ENCODE data around the gene AGBL2.
"Not testable (repeated sequence)": the region's sequence is repeated elsewhere in the genome, so short reads cannot be mapped to it uniquely, and the experiment has no call there.

Gene AGBL2

DNA sequence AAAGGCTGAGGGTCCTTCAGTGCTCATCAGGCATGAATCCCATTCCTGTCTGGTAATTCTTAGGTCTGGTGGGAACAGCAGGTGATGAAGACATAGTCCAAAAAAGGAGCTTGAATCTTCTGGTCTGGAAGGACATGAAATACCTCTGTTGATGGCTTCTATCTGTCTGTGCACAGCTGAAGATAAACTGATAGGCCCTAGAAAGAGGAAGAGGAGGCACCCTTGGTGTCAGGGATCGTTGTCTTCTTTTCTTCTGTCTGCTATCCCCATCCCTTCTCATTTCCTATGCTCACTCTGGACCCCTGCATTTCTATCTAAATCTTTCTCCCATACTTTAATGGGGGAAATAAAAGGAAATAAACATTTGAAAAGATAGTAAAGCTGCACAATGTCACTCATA is 9.4 kb downstream of the AGBL2 start:
- Histone ChIP-seq H3K9ac (ENCODE audit: low read length in 5 of 5) (no peak overlapping the region), H3K27me3 (ENCODE audit: control insufficient read depth in 5 of 5, insufficient read depth in 4 of 5, low read length in 5 of 5) (no peaks in the 10 kb centered on the region), H3K4me1 (ENCODE audit: control insufficient read depth in 5 of 5, insufficient read depth in 5 of 5, low read length in 5 of 5) (no peaks in the 10 kb centered on the region), H3K36me3 (ENCODE audit: control insufficient read depth in 5 of 5, insufficient read depth in 5 of 5, low read length in 5 of 5) (no peaks in the 10 kb centered on the region), H3K9me3 (ENCODE audit: control insufficient read depth in 5 of 5, low read length in 5 of 5) (no peaks in the 10 kb centered on the region), H3K27ac (ENCODE audit: low read depth, low read length) (no peak overlapping the region), H3K4me3 (ENCODE audit: low read depth in 1 of 5, low read length in 5 of 5) (no peak overlapping the region)

DNA sequence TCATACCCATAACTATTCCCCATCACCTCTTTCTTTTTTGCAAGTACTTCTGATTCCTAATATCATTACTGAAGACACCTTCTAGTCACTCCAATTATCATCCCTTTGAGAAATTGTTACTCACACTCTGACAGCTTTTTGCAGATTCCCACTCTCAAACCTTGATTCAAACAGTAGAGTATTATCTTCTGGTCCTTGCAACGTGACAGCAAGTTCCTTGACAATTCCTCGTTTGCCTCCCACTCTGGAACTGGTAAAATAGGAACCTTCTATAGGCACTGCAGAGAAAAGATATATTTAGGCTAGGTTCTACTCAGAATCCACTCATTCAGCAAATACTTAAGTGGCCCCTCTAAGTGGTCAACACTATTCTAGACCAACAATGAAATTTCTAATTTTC is 23.2 kb downstream of the AGBL2 start:
- Histone ChIP-seq H3K9me3 (ENCODE audit: control insufficient read depth in 5 of 5, low read length in 5 of 5) (no peaks in the 10 kb centered on the region), H3K4me1 (ENCODE audit: control insufficient read depth in 5 of 5, insufficient read depth in 5 of 5, low read length in 5 of 5) (no peaks in the 10 kb centered on the region), H3K4me3 (ENCODE audit: low read depth in 1 of 5, low read length in 5 of 5) (no peak overlapping the region), H3K36me3 (ENCODE audit: control insufficient read depth in 5 of 5, insufficient read depth in 5 of 5, low read length in 5 of 5) (no peaks in the 10 kb centered on the region), H3K27ac (ENCODE audit: low read depth, low read length) (no peak overlapping the region), H3K27me3 (ENCODE audit: control insufficient read depth in 5 of 5, insufficient read depth in 4 of 5, low read length in 5 of 5) (no peaks in the 10 kb centered on the region), H3K9ac (ENCODE audit: low read length in 5 of 5) (no peak overlapping the region)

DNA sequence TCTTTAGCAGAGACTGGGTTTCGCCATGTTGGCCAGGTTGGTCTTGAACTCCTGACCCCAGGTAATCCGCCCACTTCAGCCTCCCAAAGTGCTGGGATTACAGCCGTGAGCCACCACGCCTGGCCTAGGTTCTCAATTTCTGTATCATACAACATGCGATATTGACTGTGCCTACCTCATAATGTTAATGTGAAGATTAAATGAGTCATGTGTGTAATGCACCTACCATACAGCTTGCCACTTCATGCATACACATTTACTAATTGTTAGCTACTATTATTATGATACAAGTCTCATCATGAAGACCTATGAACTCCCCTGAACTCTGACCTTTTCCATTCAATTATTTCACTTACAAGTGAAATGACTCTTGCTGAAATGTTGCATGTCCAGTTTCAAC is 25.7 kb downstream of the AGBL2 start:
- no peak overlapping the region for H3K27ac ChIP-seq (ENCODE audit: low read depth, low read length)
- H3K36me3 ChIP-seq (ENCODE audit: control insufficient read depth in 5 of 5, insufficient read depth in 5 of 5, low read length in 5 of 5), result no peaks in the 10 kb centered on the region
- H3K9me3 ChIP-seq (ENCODE audit: control insufficient read depth in 5 of 5, low read length in 5 of 5), result no peaks in the 10 kb centered on the region
- no peaks in the 10 kb centered on the region for H3K27me3 ChIP-seq (ENCODE audit: control insufficient read depth in 5 of 5, insufficient read depth in 4 of 5, low read length in 5 of 5)
- no peaks in the 10 kb centered on the region for H3K4me1 ChIP-seq (ENCODE audit: control insufficient read depth in 5 of 5, insufficient read depth in 5 of 5, low read length in 5 of 5)
- H3K9ac ChIP-seq (ENCODE audit: low read length in 5 of 5), result no peak overlapping the region
- H3K4me3 ChIP-seq (ENCODE audit: low read depth in 1 of 5, low read length in 5 of 5), result no peak overlapping the region

DNA sequence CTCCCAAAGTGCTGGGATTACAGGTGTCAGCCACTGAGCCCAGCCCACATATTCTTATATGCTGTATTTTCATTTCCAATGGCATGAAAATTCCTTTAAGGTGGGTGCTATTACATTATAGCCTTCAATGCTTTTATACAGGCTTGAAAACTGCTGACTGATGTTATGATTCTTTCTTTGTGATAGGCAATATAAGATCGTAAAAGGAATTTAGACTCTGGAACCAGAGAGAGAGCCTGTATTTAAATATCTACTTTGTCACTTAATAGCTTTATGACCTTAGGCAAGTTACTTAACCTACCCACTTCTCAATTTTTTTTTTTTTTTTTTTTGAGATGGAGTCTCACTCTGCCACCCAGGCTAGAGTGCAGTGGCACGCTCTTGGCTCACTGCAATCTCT is 26.2 kb downstream of the AGBL2 start:
- Histone ChIP-seq H3K9ac (ENCODE audit: low read length in 5 of 5) (no peak overlapping the region), H3K27ac (ENCODE audit: low read depth, low read length) (no peak overlapping the region), H3K9me3 (ENCODE audit: control insufficient read depth in 5 of 5, low read length in 5 of 5) (no peaks in the 10 kb centered on the region), H3K36me3 (ENCODE audit: control insufficient read depth in 5 of 5, insufficient read depth in 5 of 5, low read length in 5 of 5) (no peaks in the 10 kb centered on the region), H3K27me3 (ENCODE audit: control insufficient read depth in 5 of 5, insufficient read depth in 4 of 5, low read length in 5 of 5) (no peaks in the 10 kb centered on the region), H3K4me3 (ENCODE audit: low read depth in 1 of 5, low read length in 5 of 5) (no peak overlapping the region), H3K4me1 (ENCODE audit: control insufficient read depth in 5 of 5, insufficient read depth in 5 of 5, low read length in 5 of 5) (no peaks in the 10 kb centered on the region)

DNA sequence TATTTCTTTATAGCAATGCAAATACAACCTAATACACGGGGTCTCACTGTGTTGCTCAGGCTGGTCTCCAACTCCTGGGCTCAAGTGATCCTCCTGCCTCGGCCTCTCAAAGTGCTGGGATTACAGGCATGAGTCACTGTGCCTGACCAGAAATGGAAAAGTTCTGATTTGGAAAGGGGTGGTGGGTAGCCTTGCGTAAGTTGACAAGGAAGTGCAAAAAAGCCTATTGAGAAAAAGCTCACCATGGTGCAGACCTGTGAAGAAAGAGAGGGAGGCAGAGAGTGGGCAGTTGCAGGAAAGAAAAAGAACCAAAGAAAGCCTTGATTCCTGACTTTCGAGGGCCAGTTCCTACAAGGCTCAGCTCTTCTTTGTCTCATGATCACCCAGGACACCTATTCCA is 27.1 kb downstream of the AGBL2 start:
- Histone ChIP-seq H3K4me3 (ENCODE audit: low read depth in 1 of 5, low read length in 5 of 5) (no peak overlapping the region), H3K27ac (ENCODE audit: low read depth, low read length) (no peak overlapping the region)

DNA sequence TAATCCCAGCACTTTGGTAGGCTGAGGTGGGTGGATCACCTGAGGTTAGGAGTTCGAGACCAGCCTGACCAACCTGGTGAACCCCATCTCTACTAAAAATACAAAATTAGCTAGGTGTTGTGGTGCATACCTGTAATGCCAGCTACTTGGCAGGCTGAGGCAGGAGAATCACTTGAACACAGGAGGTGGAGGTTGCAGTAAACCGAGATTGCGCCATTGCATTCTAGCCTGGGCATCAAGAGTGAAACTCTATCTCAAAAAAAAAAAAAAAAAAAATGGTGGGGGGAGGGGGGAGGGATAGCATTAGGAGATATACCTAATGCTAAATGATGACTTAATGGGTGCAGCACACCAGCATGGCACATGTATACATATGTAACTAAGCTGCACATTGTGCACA is 28.5 kb downstream of the AGBL2 start:
- not testable (repeated sequence) for H3K9ac ChIP-seq (ENCODE audit: low read length in 5 of 5); H3K9me3 ChIP-seq (ENCODE audit: control insufficient read depth in 5 of 5, low read length in 5 of 5); H3K27me3 ChIP-seq (ENCODE audit: control insufficient read depth in 5 of 5, insufficient read depth in 4 of 5, low read length in 5 of 5); H3K27ac ChIP-seq (ENCODE audit: low read depth, low read length); H3K36me3 ChIP-seq (ENCODE audit: control insufficient read depth in 5 of 5, insufficient read depth in 5 of 5, low read length in 5 of 5); H3K4me3 ChIP-seq (ENCODE audit: low read depth in 1 of 5, low read length in 5 of 5); H3K4me1 ChIP-seq (ENCODE audit: control insufficient read depth in 5 of 5, insufficient read depth in 5 of 5, low read length in 5 of 5)

More for the DNA sequence above, 27.1 kb downstream of the AGBL2 start:
- Histone ChIP-seq H3K9me3 (ENCODE audit: control insufficient read depth in 5 of 5, low read length in 5 of 5) (no peaks in the 10 kb centered on the region), H3K27me3 (ENCODE audit: control insufficient read depth in 5 of 5, insufficient read depth in 4 of 5, low read length in 5 of 5) (no peaks in the 10 kb centered on the region), H3K4me1 (ENCODE audit: control insufficient read depth in 5 of 5, insufficient read depth in 5 of 5, low read length in 5 of 5) (no peaks in the 10 kb centered on the region), H3K9ac (ENCODE audit: low read length in 5 of 5) (no peak overlapping the region), H3K36me3 (ENCODE audit: control insufficient read depth in 5 of 5, insufficient read depth in 5 of 5, low read length in 5 of 5) (no peaks in the 10 kb centered on the region)

DNA sequence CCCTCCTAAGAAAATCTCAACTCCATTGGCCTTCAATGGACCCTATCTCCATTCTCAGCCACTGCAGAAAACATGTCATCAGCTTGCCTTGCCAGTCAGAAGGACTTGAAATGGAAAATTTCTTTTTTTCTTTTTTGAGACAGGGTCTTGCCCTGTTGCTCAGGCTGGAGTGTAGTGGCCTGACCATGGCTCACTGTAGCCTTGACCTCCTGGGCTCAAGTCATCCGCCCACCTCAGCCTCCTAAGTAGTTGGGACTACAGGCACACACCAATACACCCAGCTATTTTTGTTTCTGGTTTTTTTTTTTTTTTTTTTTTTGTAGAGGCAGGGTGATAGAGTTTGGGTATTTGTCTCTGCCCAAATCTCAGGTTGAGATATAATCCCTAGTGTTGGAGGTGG is 29.0 kb downstream of the AGBL2 start:
- Histone ChIP-seq H3K4me3 (ENCODE audit: low read depth in 1 of 5, low read length in 5 of 5) (no peak overlapping the region), H3K27ac (ENCODE audit: low read depth, low read length) (no peak overlapping the region), H3K27me3 (ENCODE audit: control insufficient read depth in 5 of 5, insufficient read depth in 4 of 5, low read length in 5 of 5) (no peaks in the 10 kb centered on the region)

DNA sequence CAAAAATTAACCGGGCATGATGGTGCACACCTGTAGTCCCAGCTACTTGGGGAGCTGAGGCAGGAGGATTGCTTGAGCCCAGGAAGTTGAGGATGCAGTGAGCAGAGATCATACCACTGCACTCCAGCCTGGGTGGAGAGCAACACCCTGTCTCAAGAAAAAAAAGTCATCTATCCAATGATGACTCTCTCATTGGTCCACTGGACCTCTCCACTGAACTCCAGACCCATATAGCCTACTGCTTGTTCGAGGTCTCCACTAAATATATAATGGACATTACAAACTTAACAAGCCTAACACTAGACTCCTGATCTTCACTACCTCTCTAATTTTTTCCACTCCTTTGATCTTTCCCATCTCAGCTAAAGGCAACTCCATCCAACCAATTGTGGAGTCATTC is 39.3 kb downstream of the AGBL2 start:
- H3K9ac ChIP-seq (ENCODE audit: low read length in 5 of 5), result no peak overlapping the region
- no peaks in the 10 kb centered on the region for H3K4me1 ChIP-seq (ENCODE audit: control insufficient read depth in 5 of 5, insufficient read depth in 5 of 5, low read length in 5 of 5)
- no peaks in the 10 kb centered on the region for H3K36me3 ChIP-seq (ENCODE audit: control insufficient read depth in 5 of 5, insufficient read depth in 5 of 5, low read length in 5 of 5)
- no peaks in the 10 kb centered on the region for H3K9me3 ChIP-seq (ENCODE audit: control insufficient read depth in 5 of 5, low read length in 5 of 5)
- no peaks in the 10 kb centered on the region for H3K27me3 ChIP-seq (ENCODE audit: control insufficient read depth in 5 of 5, insufficient read depth in 4 of 5, low read length in 5 of 5)
- no peak overlapping the region for H3K4me3 ChIP-seq (ENCODE audit: low read depth in 1 of 5, low read length in 5 of 5)
- H3K27ac ChIP-seq (ENCODE audit: low read depth, low read length), result no peak overlapping the region

More for the DNA sequence above, 29.0 kb downstream of the AGBL2 start:
- Histone ChIP-seq H3K9me3 (ENCODE audit: control insufficient read depth in 5 of 5, low read length in 5 of 5) (no peaks in the 10 kb centered on the region), H3K9ac (ENCODE audit: low read length in 5 of 5) (no peak overlapping the region), H3K36me3 (ENCODE audit: control insufficient read depth in 5 of 5, insufficient read depth in 5 of 5, low read length in 5 of 5) (no peaks in the 10 kb centered on the region), H3K4me1 (ENCODE audit: control insufficient read depth in 5 of 5, insufficient read depth in 5 of 5, low read length in 5 of 5) (no peaks in the 10 kb centered on the region)

DNA sequence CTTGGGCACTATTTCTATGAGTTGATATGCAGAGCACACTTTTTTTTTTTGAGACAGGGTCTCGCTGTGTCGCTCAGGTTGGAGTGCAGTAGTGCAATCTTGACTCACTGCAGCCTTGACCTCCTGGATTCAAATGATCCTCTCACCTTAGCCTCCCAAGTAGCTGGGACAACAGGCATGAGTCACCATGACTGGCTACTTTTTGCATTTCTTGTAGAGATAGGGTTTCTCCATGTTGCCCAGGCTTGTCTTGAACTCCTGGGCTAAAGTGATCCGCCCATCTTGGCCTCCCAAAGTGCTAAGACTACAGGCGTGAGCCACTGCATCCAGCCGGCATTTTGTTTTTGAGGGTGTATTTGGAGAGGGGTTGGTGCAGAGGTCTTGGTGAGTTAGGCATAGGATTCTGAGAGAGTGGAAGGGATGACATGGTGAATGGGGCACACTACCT is 42.9 kb downstream of the AGBL2 start:
- Histone ChIP-seq H3K4me3 (ENCODE audit: low read depth in 1 of 5, low read length in 5 of 5) (no peak overlapping the region), H3K27ac (ENCODE audit: low read depth, low read length) (no peak overlapping the region), H3K9me3 (ENCODE audit: control insufficient read depth in 5 of 5, low read length in 5 of 5) (no peaks in the 10 kb centered on the region), H3K27me3 (ENCODE audit: control insufficient read depth in 5 of 5, insufficient read depth in 4 of 5, low read length in 5 of 5) (no peaks in the 10 kb centered on the region), H3K36me3 (ENCODE audit: control insufficient read depth in 5 of 5, insufficient read depth in 5 of 5, low read length in 5 of 5) (no peaks in the 10 kb centered on the region), H3K4me1 (ENCODE audit: control insufficient read depth in 5 of 5, insufficient read depth in 5 of 5, low read length in 5 of 5) (no peaks in the 10 kb centered on the region), H3K9ac (ENCODE audit: low read length in 5 of 5) (no peak overlapping the region)

DNA sequence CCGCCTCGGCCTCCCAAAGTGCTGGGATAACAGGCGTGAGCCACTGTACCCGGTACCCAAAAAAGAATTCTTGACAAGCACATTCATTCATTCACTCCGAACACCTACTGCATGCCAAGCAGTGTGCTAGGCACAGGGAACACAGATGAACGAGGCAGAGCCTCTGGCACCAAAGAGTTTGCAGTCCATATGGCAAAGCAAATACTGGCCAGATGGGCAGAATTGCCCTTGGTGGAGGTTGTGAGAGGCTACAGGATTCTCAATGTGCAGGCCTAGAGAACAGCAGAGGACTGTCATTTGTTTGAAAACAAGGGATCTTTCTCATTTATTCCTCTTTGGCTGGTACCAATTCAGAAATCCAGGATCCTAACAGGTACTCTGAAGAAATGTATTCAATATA is 45.3 kb downstream of the AGBL2 start:
- Histone ChIP-seq H3K9ac (ENCODE audit: low read length in 5 of 5) (no peak overlapping the region), H3K4me1 (ENCODE audit: control insufficient read depth in 5 of 5, insufficient read depth in 5 of 5, low read length in 5 of 5) (no peaks in the 10 kb centered on the region), H3K4me3 (ENCODE audit: low read depth in 1 of 5, low read length in 5 of 5) (no peak overlapping the region), H3K27ac (ENCODE audit: low read depth, low read length) (no peak overlapping the region), H3K9me3 (ENCODE audit: control insufficient read depth in 5 of 5, low read length in 5 of 5) (no peaks in the 10 kb centered on the region), H3K36me3 (ENCODE audit: control insufficient read depth in 5 of 5, insufficient read depth in 5 of 5, low read length in 5 of 5) (no peaks in the 10 kb centered on the region), H3K27me3 (ENCODE audit: control insufficient read depth in 5 of 5, insufficient read depth in 4 of 5, low read length in 5 of 5) (no peaks in the 10 kb centered on the region)

DNA sequence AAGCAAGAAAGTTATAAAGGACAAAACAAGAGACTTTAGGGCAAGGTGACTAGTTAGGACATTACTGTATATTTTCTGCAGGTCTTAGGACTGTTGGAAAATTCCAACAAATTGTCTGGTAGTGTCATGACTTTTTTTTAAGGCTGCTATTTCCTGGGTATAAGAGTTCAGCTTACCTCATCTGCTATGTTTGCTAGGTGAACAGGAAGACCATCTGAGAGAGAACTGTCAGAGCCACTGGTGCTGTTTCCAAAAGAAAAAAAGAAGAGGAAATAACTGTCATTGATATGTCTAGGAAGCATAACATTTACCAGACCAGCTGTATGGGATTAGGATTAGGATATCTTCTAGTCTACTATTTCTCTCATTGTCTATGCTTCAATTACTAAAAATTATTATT is 46.5 kb downstream of the AGBL2 start:
- no peaks in the 10 kb centered on the region for H3K4me1 ChIP-seq (ENCODE audit: control insufficient read depth in 5 of 5, insufficient read depth in 5 of 5, low read length in 5 of 5)
- H3K4me3 ChIP-seq (ENCODE audit: low read depth in 1 of 5, low read length in 5 of 5), result no peak overlapping the region
- H3K27ac ChIP-seq (ENCODE audit: low read depth, low read length), result no peak overlapping the region
- H3K36me3 ChIP-seq (ENCODE audit: control insufficient read depth in 5 of 5, insufficient read depth in 5 of 5, low read length in 5 of 5), result no peaks in the 10 kb centered on the region
- no peaks in the 10 kb centered on the region for H3K27me3 ChIP-seq (ENCODE audit: control insufficient read depth in 5 of 5, insufficient read depth in 4 of 5, low read length in 5 of 5)
- no peaks in the 10 kb centered on the region for H3K9me3 ChIP-seq (ENCODE audit: control insufficient read depth in 5 of 5, low read length in 5 of 5)
- H3K9ac ChIP-seq (ENCODE audit: low read length in 5 of 5), result no peak overlapping the region
